ENCODE measurements around the gene ZFYVE19. TPM values are rescaled to one million over a fixed set of nuclear protein-coding genes. Genes with fewer than 3 reads are reported as not detected.

Gene ZFYVE19
- total and polyA plus RNA-seq, 2 of the 13 experiments (the other 11 are each of a cell fraction or from before 2014, with no cell fraction given): 23.3 to 44.0 TPM

DNA sequence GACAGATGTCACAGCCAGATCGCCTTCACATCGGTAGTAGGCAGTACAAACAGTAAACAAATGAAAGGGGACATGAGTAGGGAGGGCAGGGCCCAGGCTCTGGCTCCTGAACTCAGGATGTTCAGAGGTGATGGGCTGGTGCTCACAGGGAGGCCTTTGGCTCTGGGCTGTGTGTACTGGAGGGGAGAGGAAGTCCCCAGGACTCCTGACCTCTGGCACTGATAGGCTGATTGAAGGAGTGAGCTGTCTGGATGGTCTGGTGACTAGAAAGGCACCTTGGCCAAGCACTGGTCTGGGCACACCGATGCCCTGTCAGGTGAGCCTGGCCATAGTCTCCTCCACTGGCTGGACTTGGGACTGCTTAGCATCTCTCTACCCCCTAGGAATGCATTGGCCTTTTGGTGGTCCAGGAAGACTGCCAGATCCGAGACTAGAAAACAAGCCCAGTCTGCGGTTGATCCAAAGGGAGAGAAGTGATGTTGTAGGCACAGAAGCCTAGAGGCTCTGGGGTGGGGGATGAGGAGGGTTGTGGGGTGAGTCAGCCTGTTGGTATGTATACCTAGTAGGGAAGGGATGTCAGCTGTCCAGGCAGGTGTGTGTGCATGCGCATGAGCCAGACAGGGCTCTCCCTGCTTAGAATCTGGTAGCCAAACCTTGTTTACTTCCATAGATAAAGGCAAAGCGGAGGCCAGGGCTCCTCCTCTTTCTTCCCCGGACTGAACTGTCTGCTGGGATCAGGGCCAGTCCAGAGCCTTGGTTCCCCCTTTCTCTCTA lies 38.8 kb downstream of the ZFYVE19 start:
- H2AFZ ChIP-seq (ENCODE audit: low read length): no peak overlapping the region
- peaks cover 55% of the 10 kb centered on the region for H3K4me1 ChIP-seq (ENCODE audit: insufficient read depth, low read length)
- H3K79me2 ChIP-seq (ENCODE audit: insufficient read depth, low read length): no peaks in the 10 kb centered on the region
- no TSS peak for BruUV-seq (replicated peaks)
- in situ Hi-C loops (cut with HindIII; ENCODE audit: extremely low pct_ligation_motif_present, low pct_unique_long_range_greater_than_20kb) (no loop called here), intact Hi-C loops (cut with micrococcal nuclease; ENCODE audit: unreplicated experiment) (no loop called here)
- H3K9me3 ChIP-seq (ENCODE audit: low read length): no peaks in the 10 kb centered on the region
- POLR2A ChIA-PET: interaction anchor here (1.0 kb wide), 1 partner anchor 13 kb away, joined by 3 read pairs; no protein-coding TSS in a partner anchor
- peak overlapping the region; percentile 66 for H3K4me2 ChIP-seq (ENCODE audit: low read depth, low read length)
- WGBS (ENCODE audit: low lambda C conversion rate): 0% methylated on average over 6 of the region's 8 CpGs
- H3K27ac ChIP-seq (ENCODE audit: extremely low read length, insufficient read depth, low read length): no peak overlapping the region
- CTCF ChIA-PET (ENCODE audit: low intra/inter-chr PET ratio, low total read pairs): no interaction called here
- no peak overlapping the region for H3K9ac ChIP-seq (ENCODE audit: insufficient read depth, low read depth, low read length)
- peaks cover 4 to 17% of the 10 kb centered on the region in 2 experiments; a peak in 3 of 5 replicates for H3K27me3 ChIP-seq (ENCODE audit: control insufficient read depth in 1 of 2, insufficient read depth in 2 of 2, low read length in 2 of 2)
- no peaks in the 10 kb centered on the region for H4K20me1 ChIP-seq (ENCODE audit: insufficient read depth, low read length)
- ATAC-seq (peak; percentile 70), DNase-seq (ENCODE audit: low spot score) (peak; percentile 86), FAIRE-seq (peak; percentile 70)
- H3K36me3 ChIP-seq (replicated peaks in 1 of 2; ENCODE audit: control insufficient read depth in 1 of 2, insufficient read depth in 2 of 2, low read length in 2 of 2): no peaks in the 10 kb centered on the region
- H3K4me3 ChIP-seq (replicated peaks in 1 of 3; ENCODE audit: insufficient read depth in 1 of 3, low read depth in 2 of 3, low read length in 3 of 3): peak overlapping the region in 1 of 3 experiments; percentile 21; a peak in 1 of 6 replicates
- TF ChIP-seq, protein P1, sequence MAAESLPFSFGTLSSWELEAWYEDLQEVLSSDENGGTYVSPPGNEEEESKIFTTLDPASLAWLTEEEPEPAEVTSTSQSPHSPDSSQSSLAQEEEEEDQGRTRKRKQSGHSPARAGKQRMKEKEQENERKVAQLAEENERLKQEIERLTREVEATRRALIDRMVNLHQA (CRISPR knock-in tag; IDR thresholded peaks at IDR 0.05): no peak
- TF ChIP-seq U2AF1 (optimal IDR thresholded peaks at IDR 0.05; ENCODE audit: low read depth, low read length) (no peak), GLI4 (CRISPR knock-in tag; IDR thresholded peaks at IDR 0.05; ENCODE audit: borderline replicate concordance) (no peak), TBX3 (IDR thresholded peaks at IDR 0.05; ENCODE audit: borderline replicate concordance) (no peak), ZNF781 (CRISPR knock-in tag; IDR thresholded peaks at IDR 0.05; ENCODE audit: borderline replicate concordance, not compliant biosample characterization) (no peak), IKZF4 (CRISPR knock-in tag; IDR thresholded peaks at IDR 0.05; ENCODE audit: borderline replicate concordance, low read depth, not compliant biosample characterization) (no peak), RBAK (CRISPR knock-in tag; IDR thresholded peaks at IDR 0.05) (no peak), ELF1 (CRISPR knock-in tag; IDR thresholded peaks at IDR 0.05) (no peak), FOXC1 (CRISPR knock-in tag; IDR thresholded peaks at IDR 0.05; ENCODE audit: borderline replicate concordance) (no peak), NKX3-1 (CRISPR knock-in tag; IDR thresholded peaks at IDR 0.05) (no peak), ZNF451 (CRISPR knock-in tag; IDR thresholded peaks at IDR 0.05) (no peak), ZSCAN29 (CRISPR knock-in tag; conservative IDR thresholded peaks at IDR 0.05) (no peak), ZKSCAN5 (CRISPR knock-in tag; IDR thresholded peaks at IDR 0.05) (no peak), ZNF782 (CRISPR knock-in tag; IDR thresholded peaks at IDR 0.05; ENCODE audit: borderline replicate concordance) (no peak), SP5 (CRISPR knock-in tag; IDR thresholded peaks at IDR 0.05; ENCODE audit: borderline replicate concordance, low read depth) (peak; percentile 37; the same call in 1 of the 2 replicates), ZNF431 (CRISPR knock-in tag; IDR thresholded peaks at IDR 0.05; ENCODE audit: borderline replicate concordance, low read depth) (no peak), TOPORS (CRISPR knock-in tag; IDR thresholded peaks at IDR 0.05) (no peak), RFX3 (CRISPR knock-in tag; IDR thresholded peaks at IDR 0.05) (no peak)
- TF ChIP-seq, protein P2, sequence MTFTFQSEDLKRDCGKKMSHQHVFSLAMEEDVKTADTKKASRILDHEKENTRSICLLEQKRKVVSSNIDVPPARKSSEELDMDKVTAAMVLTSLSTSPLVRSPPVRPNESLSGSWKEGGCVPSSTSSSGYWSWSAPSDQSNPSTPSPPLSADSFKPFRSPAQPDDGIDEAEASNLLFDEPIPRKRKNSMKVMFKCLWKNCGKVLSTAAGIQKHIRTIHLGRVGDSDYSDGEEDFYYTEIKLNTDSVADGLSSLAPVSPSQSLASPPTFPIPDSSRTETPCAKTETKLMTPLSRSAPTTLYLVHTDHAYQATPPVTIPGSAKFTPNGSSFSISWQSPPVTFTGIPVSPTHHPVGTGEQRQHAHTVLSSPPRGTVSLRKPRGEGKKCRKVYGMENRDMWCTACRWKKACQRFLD (CRISPR knock-in tag; IDR thresholded peaks at IDR 0.05; ENCODE audit: borderline replicate concordance): no peak
- TF ChIP-seq, protein P3, sequence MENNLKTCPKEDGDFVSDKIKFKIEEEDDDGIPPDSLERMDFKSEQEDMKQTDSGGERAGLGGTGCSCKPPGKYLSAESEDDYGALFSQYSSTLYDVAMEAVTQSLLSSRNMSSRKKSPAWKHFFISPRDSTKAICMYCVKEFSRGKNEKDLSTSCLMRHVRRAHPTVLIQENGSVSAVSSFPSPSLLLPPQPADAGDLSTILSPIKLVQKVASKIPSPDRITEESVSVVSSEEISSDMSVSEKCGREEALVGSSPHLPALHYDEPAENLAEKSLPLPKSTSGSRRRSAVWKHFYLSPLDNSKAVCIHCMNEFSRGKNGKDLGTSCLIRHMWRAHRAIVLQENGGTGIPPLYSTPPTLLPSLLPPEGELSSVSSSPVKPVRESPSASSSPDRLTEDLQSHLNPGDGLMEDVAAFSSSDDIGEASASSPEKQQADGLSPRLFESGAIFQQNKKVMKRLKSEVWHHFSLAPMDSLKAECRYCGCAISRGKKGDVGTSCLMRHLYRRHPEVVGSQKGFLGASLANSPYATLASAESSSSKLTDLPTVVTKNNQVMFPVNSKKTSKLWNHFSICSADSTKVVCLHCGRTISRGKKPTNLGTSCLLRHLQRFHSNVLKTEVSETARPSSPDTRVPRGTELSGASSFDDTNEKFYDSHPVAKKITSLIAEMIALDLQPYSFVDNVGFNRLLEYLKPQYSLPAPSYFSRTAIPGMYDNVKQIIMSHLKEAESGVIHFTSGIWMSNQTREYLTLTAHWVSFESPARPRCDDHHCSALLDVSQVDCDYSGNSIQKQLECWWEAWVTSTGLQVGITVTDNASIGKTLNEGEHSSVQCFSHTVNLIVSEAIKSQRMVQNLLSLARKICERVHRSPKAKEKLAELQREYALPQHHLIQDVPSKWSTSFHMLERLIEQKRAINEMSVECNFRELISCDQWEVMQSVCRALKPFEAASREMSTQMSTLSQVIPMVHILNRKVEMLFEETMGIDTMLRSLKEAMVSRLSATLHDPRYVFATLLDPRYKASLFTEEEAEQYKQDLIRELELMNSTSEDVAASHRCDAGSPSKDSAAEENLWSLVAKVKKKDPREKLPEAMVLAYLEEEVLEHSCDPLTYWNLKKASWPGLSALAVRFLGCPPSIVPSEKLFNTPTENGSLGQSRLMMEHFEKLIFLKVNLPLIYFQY (CRISPR knock-in tag; IDR thresholded peaks at IDR 0.05; ENCODE audit: borderline replicate concordance): no peak

Measured in HepG2 (cell line).